Mesendoderm (in vitro differentiated cells): ENCODE results near the gene PEAR1.

ENCODE experiments used
- DNase-seq: peaks from one replicate; pipeline ENCODE4 v3.0.0; 2013
- H2AK5ac ChIP-seq: 2 replicates; pipeline ENCODE4 v1.6.1; 2013; ENCODE audit warnings: low read length, inconsistent platforms
- H2BK120ac ChIP-seq: 2 replicates; pipeline ENCODE4 v1.6.1; 2013; ENCODE audit warnings: low read depth, mild to moderate bottlenecking, low read length, moderate library complexity, mixed read lengths
- H2BK15ac ChIP-seq: replicated peaks from 2 replicates; pipeline ENCODE4 v1.6.1; 2013; ENCODE audit warnings: low read depth, mild to moderate bottlenecking, moderate library complexity
- H2BK5ac ChIP-seq: 2 replicates; pipeline ENCODE4 v1.6.1; 2013; ENCODE audit warnings: low read length, inconsistent platforms
- H3K18ac ChIP-seq: 2 replicates; pipeline ENCODE4 v1.6.1; 2013; ENCODE audit warnings: mild to moderate bottlenecking, low read length, mixed read lengths
- H3K23ac ChIP-seq: one replicate; pipeline ENCODE4 v1.6.1; 2013; ENCODE audit warnings: low read length
- H3K27ac ChIP-seq: 2 replicates; pipeline ENCODE4 v1.5.1; 2013; ENCODE audit warnings: low read depth, mild to moderate bottlenecking, inconsistent platforms, low read length, moderate library complexity
- H3K27me3 ChIP-seq: 2 replicates; pipeline ENCODE4 v1.6.1; 2013; ENCODE audit warnings: low read length, control low read depth, mild to moderate bottlenecking, inconsistent platforms; ENCODE audit not compliant: insufficient read depth, poor library complexity
- H3K36me3 ChIP-seq: 2 replicates; pipeline ENCODE4 v1.6.1; 2013; ENCODE audit warnings: low read length, inconsistent platforms; ENCODE audit not compliant: control insufficient read depth, insufficient read depth
- H3K4ac ChIP-seq: one replicate; pipeline ENCODE4 v1.6.1; 2013; ENCODE audit warnings: low read depth, mild to moderate bottlenecking, low read length, moderate library complexity
- H3K4me1 ChIP-seq: 2 replicates; pipeline ENCODE4 v1.6.1; 2013; ENCODE audit warnings: low read depth, low read length, inconsistent platforms; ENCODE audit not compliant: control insufficient read depth
- H3K4me2 ChIP-seq: 2 replicates; pipeline ENCODE4 v1.6.1; 2013; ENCODE audit warnings: low read length
- H3K4me3 ChIP-seq: 2 replicates; pipeline ENCODE4 v1.5.1; 2013; ENCODE audit warnings: mild to moderate bottlenecking, low read length
- H3K56ac ChIP-seq: one replicate; pipeline ENCODE4 v1.6.1; 2013; ENCODE audit warnings: low read length
- H3K79me1 ChIP-seq: 2 replicates; pipeline ENCODE4 v1.6.1; 2013; ENCODE audit warnings: low read length, inconsistent platforms
- H3K79me2 ChIP-seq: 2 replicates; pipeline ENCODE4 v1.6.1; 2013; ENCODE audit warnings: mild to moderate bottlenecking, low read length; ENCODE audit not compliant: control insufficient read depth, insufficient read depth
- H3K9ac ChIP-seq: 2 replicates; pipeline ENCODE4 v1.6.1; 2013; ENCODE audit warnings: low read length, inconsistent platforms
- H4K5ac ChIP-seq: one replicate; pipeline ENCODE4 v1.6.1; 2013; ENCODE audit warnings: low read length
- H4K8ac ChIP-seq: one replicate; pipeline ENCODE4 v1.6.1; 2013; ENCODE audit warnings: low read depth, mild to moderate bottlenecking, control low read depth, low read length, moderate library complexity
- WGBS: extraction: QIAGEN DNeasy Blood & Tissue Kit; methylation state at CpG from one replicate; pipeline ENCODE4 v1.1.7; 2013; ENCODE audit warnings: low lambda C conversion rate, missing lambda C conversion rate; ENCODE audit not compliant: insufficient coverage; ENCODE audit errors: extremely low coverage; 5-methylcytosine and 5-hydroxymethylcytosine counted together

The PEAR1 gene

GRCh38 chr1:156868341-156868740, 25.2 kb upstream of the PEAR1 start:
- H4K5ac ChIP-seq, result no peak overlapping the region
- H3K4me2 ChIP-seq, result no peak overlapping the region
- H2BK15ac ChIP-seq, result no peak overlapping the region
- peaks cover 4% of the 10 kb centered on the region for H3K4me1 ChIP-seq
- no peak overlapping the region for H2AK5ac ChIP-seq
- no peak for DNase-seq
- peaks cover 3% of the 10 kb centered on the region for H3K79me1 ChIP-seq
- H3K4ac ChIP-seq, result no peak overlapping the region
- no CpG with 5 or more reads among the region's 13 CpGs for WGBS
- no peak overlapping the region for H3K18ac ChIP-seq
- H3K27ac ChIP-seq, result no peak overlapping the region
- H3K23ac ChIP-seq, result no peak overlapping the region
- H4K8ac ChIP-seq, result no peak overlapping the region
- no peak overlapping the region for H3K4me3 ChIP-seq
- no peak overlapping the region for H3K9ac ChIP-seq
- no peaks in the 10 kb centered on the region for H3K36me3 ChIP-seq
- no peaks in the 10 kb centered on the region for H3K27me3 ChIP-seq
- no peak overlapping the region for H2BK5ac ChIP-seq
- no peak overlapping the region for H3K56ac ChIP-seq
- H2BK120ac ChIP-seq, result no peak overlapping the region
- H3K79me2 ChIP-seq, result no peaks in the 10 kb centered on the region

- Histone ChIP-seq H3K79me1 (no peaks in the 10 kb centered on the region), H2BK120ac (no peak overlapping the region), H3K4me3 (no peak overlapping the region), H2BK5ac (no peak overlapping the region), H4K5ac (no peak overlapping the region), H3K4ac (no peak overlapping the region), H3K18ac (no peak overlapping the region), H3K79me2 (no peaks in the 10 kb centered on the region), H4K8ac (no peak overlapping the region), H3K23ac (no peak overlapping the region), H3K36me3 (no peaks in the 10 kb centered on the region), H3K9ac (no peak overlapping the region), H3K27ac (no peak overlapping the region), H3K27me3 (no peaks in the 10 kb centered on the region), H3K4me2 (no peak overlapping the region), H2BK15ac (no peak overlapping the region), H3K4me1 (no peaks in the 10 kb centered on the region), H3K56ac (no peak overlapping the region), H2AK5ac (no peak overlapping the region)
- no CpG with 5 or more reads among the region's 9 CpGs for WGBS
- no peak for DNase-seq
Observed at GRCh38 chr1:156869455-156869854, 24.1 kb upstream of the PEAR1 start.

GRCh38 chr1:156873659-156874058, 19.9 kb upstream of the PEAR1 start:
- H3K56ac ChIP-seq, result no peak overlapping the region
- H3K4me3 ChIP-seq, result no peak overlapping the region
- no peak overlapping the region for H3K27ac ChIP-seq
- no CpG with 5 or more reads among the region's 18 CpGs for WGBS
- H3K4me2 ChIP-seq, result no peak overlapping the region
- H3K79me2 ChIP-seq, result no peaks in the 10 kb centered on the region
- H4K5ac ChIP-seq, result no peak overlapping the region
- H3K79me1 ChIP-seq, result no peaks in the 10 kb centered on the region
- no peak overlapping the region for H2BK120ac ChIP-seq
- H3K4me1 ChIP-seq, result no peaks in the 10 kb centered on the region
- no peak overlapping the region for H2BK5ac ChIP-seq
- no peak overlapping the region for H3K4ac ChIP-seq
- no peak overlapping the region for H4K8ac ChIP-seq
- no peak for DNase-seq
- H2AK5ac ChIP-seq, result no peak overlapping the region
- H3K18ac ChIP-seq, result no peak overlapping the region
- H3K9ac ChIP-seq, result no peak overlapping the region
- no peaks in the 10 kb centered on the region for H3K27me3 ChIP-seq
- H3K23ac ChIP-seq, result no peak overlapping the region
- no peaks in the 10 kb centered on the region for H3K36me3 ChIP-seq
- no peak overlapping the region for H2BK15ac ChIP-seq

- no peak overlapping the region for H4K8ac ChIP-seq
- no peak for DNase-seq
- WGBS, result no CpG with 5 or more reads among the region's 5 CpGs
Observed at GRCh38 chr1:156874142-156874541, 19.4 kb upstream of the PEAR1 start.

GRCh38 chr1:156874572-156875340, 18.8 kb upstream of the PEAR1 start:
- Histone ChIP-seq H3K4ac (no peak overlapping the region), H3K18ac (no peak overlapping the region), H2BK5ac (no peak overlapping the region), H3K9ac (no peak overlapping the region), H3K36me3 (no peaks in the 10 kb centered on the region), H3K27ac (no peak overlapping the region), H2AK5ac (no peak overlapping the region), H3K4me2 (no peak overlapping the region), H4K8ac (no peak overlapping the region), H3K27me3 (no peaks in the 10 kb centered on the region), H3K4me3 (no peak overlapping the region), H3K56ac (no peak overlapping the region), H3K23ac (no peak overlapping the region), H4K5ac (no peak overlapping the region), H3K4me1 (no peaks in the 10 kb centered on the region), H2BK120ac (no peak overlapping the region), H3K79me1 (no peaks in the 10 kb centered on the region), H2BK15ac (no peak overlapping the region), H3K79me2 (no peaks in the 10 kb centered on the region)
- no CpG with 5 or more reads among the region's 16 CpGs for WGBS
- no peak for DNase-seq

More at GRCh38 chr1:156874142-156874541, 19.4 kb upstream of the PEAR1 start:
- no peaks in the 10 kb centered on the region for H3K79me1 ChIP-seq
- no peaks in the 10 kb centered on the region for H3K36me3 ChIP-seq
- no peak overlapping the region for H3K56ac ChIP-seq
- no peak overlapping the region for H2BK15ac ChIP-seq
- H3K18ac ChIP-seq, result no peak overlapping the region
- H2AK5ac ChIP-seq, result no peak overlapping the region
- no peak overlapping the region for H2BK5ac ChIP-seq
- H3K4me2 ChIP-seq, result no peak overlapping the region
- no peak overlapping the region for H3K23ac ChIP-seq
- no peak overlapping the region for H3K27ac ChIP-seq
- no peaks in the 10 kb centered on the region for H3K27me3 ChIP-seq
- no peak overlapping the region for H4K5ac ChIP-seq
- H3K79me2 ChIP-seq, result no peaks in the 10 kb centered on the region
- no peak overlapping the region for H3K4me3 ChIP-seq
- no peaks in the 10 kb centered on the region for H3K4me1 ChIP-seq
- no peak overlapping the region for H3K9ac ChIP-seq
- H3K4ac ChIP-seq, result no peak overlapping the region
- no peak overlapping the region for H2BK120ac ChIP-seq

GRCh38 chr1:156875341-156875615, 18.2 kb upstream of the PEAR1 start:
- Histone ChIP-seq H3K23ac (no peak overlapping the region), H3K18ac (no peak overlapping the region), H3K36me3 (no peaks in the 10 kb centered on the region), H3K56ac (no peak overlapping the region), H2AK5ac (no peak overlapping the region), H2BK120ac (no peak overlapping the region), H4K8ac (no peak overlapping the region), H4K5ac (no peak overlapping the region), H3K4me3 (no peak overlapping the region), H2BK15ac (no peak overlapping the region), H3K79me2 (no peaks in the 10 kb centered on the region), H3K4me2 (no peak overlapping the region), H3K4ac (no peak overlapping the region), H2BK5ac (no peak overlapping the region), H3K9ac (no peak overlapping the region), H3K79me1 (no peaks in the 10 kb centered on the region), H3K27ac (no peak overlapping the region), H3K4me1 (no peaks in the 10 kb centered on the region), H3K27me3 (no peaks in the 10 kb centered on the region)
- no peak for DNase-seq
- WGBS, result no CpG with 5 or more reads among the region's 5 CpGs
